K562 (cell line): Measurements from ENCODE around the gene DNAJC18. TPM values are rescaled to one million over a fixed set of nuclear protein-coding genes. Genes with fewer than 3 reads are reported as not detected.
A peak's percentile ranks its signal among the peaks of the same experiment; 100 is the strongest.

Source experiments
- CBFA2T2 ChIP-seq: fragments of 450-650 bp; conservative IDR thresholded peaks from 2 replicates; pipeline ENCODE4 v1.6.1; 2017; ENCODE audit warnings: mild to moderate bottlenecking
- CHD7 ChIP-seq: fragments of 200-600 bp; sonication (generic); IDR thresholded peaks from one replicate; pipeline ENCODE4 v1.6.1; 2012; ENCODE audit warnings: mild to moderate bottlenecking, low read depth, low read length, inconsistent platforms
- HNRNPH1 ChIP-seq: fragments of 200-400 bp; formaldehyde crosslinking; optimal IDR thresholded peaks from 2 replicates; pipeline ENCODE3; 2017; ENCODE audit warnings: low read depth, mild to moderate bottlenecking, low read length, moderate library complexity
- NFRKB ChIP-seq: fragments of 450-650 bp; IDR thresholded peaks from 2 replicates; pipeline ENCODE4 v1.6.1; 2016; ENCODE audit warnings: low read depth
- PCBP2 ChIP-seq: fragments of 200-400 bp; formaldehyde crosslinking; IDR thresholded peaks from 2 replicates; pipeline ENCODE4 v1.6.1; 2018; ENCODE audit warnings: low read length, low read depth, mild to moderate bottlenecking, moderate library complexity; ENCODE audit not compliant: poor library complexity, severe bottlenecking
- SIX5 ChIP-seq, 2 experiments: IDR thresholded peaks; 2 replicates each; pipeline ENCODE4 v1.6.1; 2011; ENCODE audit warnings: low read length in 2 of 2, borderline replicate concordance in 1 of 2, low read depth in 1 of 2, mild to moderate bottlenecking in 1 of 2, moderate library complexity in 1 of 2; ENCODE audit not compliant: insufficient read depth in 1 of 2
- SP2 ChIP-seq: IDR thresholded peaks from 2 replicates; pipeline ENCODE4 v1.6.1; 2011; ENCODE audit warnings: mild to moderate bottlenecking, low read depth, low read length, moderate library complexity; ENCODE audit not compliant: poor library complexity, severe bottlenecking; ENCODE audit errors: extremely low read depth
- SREBF1 ChIP-seq: fragments of 150-350 bp; IDR thresholded peaks from 2 replicates; pipeline ENCODE4 v1.6.1; 2014; ENCODE audit warnings: antibody characterized with exemption, low read depth, low read length, borderline replicate concordance
- UBTF ChIP-seq, 2 experiments: IDR thresholded peaks; 2 replicates each; pipeline ENCODE4 v1.6.1; 2012; ENCODE audit warnings: improper control_type of control experiment in 2 of 2, low read depth in 2 of 2, low read length in 2 of 2, borderline replicate concordance in 1 of 2
- ZFP30 ChIP-seq: fragments of 250-450 bp; sonication (Bioruptor Pico); IDR thresholded peaks from 2 replicates; pipeline ENCODE4 v1.8.0; 2022; ENCODE audit warnings: moderate library complexity, mild to moderate bottlenecking, inconsistent platforms, borderline replicate concordance
- ZNF174 ChIP-seq: fragments of 250-450 bp; sonication (Bioruptor Pico); IDR thresholded peaks from 2 replicates; pipeline ENCODE4 v1.4.0; 2020; ENCODE audit warnings: mild to moderate bottlenecking
- ZNF408 ChIP-seq: fragments of 250-450 bp; sonication (Bioruptor Pico); IDR thresholded peaks from 2 replicates; pipeline ENCODE4 v1.4.0; 2020; ENCODE audit warnings: low read depth, mild to moderate bottlenecking, moderate library complexity
- polyA plus RNA-seq, 8 experiments: library from polyadenylated mRNA; depleted of rRNA in 4 of 8; stranded (reverse) in 5 of 8; unstranded in 3 of 8; fragments of >200 nt; fragmentation: Nextera tagmentation in 2 of 8; fragmentation: Illumina TruSeq in 1 of 8; extraction: Ambion mirVana in 2 of 8; extraction: Trizol in 1 of 8; gene quantifications; 2 replicates each; pipeline versions ENCODE4 v1.2.1 to v1.2.3, GENCODE V29; 2011 to 2014; ENCODE audit warnings: inconsistent platforms in 1 of 8, missing spikeins in 1 of 8
- total RNA-seq, 7 experiments: library from RNA; depleted of rRNA in 6 of 7; stranded (reverse); fragments of >200 nt in 6 of 7; fragmentation: Illumina TruSeq in 2 of 7; extraction: Trizol in 2 of 7; gene quantifications; 2 replicates each; pipeline versions ENCODE4 v1.2.1 to v1.2.3, GENCODE V29; 2011 to 2021; ENCODE audit warnings: low replicate concordance in 1 of 7

Gene DNAJC18
- total and polyA plus RNA-seq, 9 of the 15 experiments (the other 6 are each of a cell fraction or from before 2014, with no cell fraction given), result 1.5 to 13.3 (median 7.5) TPM

GRCh38 chr5:139474890-139475791 lies 35.8 kb upstream of the DNAJC18 start (continued):
- no peak for TF ChIP-seq CHD7
- TF ChIP-seq SP2, result no peak
- no peak for TF ChIP-seq SREBF1
- TF ChIP-seq ZNF174 (CRISPR knock-in tag), result no peak
- TF ChIP-seq SIX5 (IDR thresholded peaks at IDR 0.05; ENCODE audit: borderline replicate concordance in 1 of 2, insufficient read depth in 1 of 2, low read depth in 1 of 2, low read length in 2 of 2), result no peak
- TF ChIP-seq ZNF408, result no peak
- no peak for TF ChIP-seq PCBP2
- 0 out of 4 replicates have a peak, but pooled peaks of 1 of the 2 experiments have one; percentile 33 for TF ChIP-seq UBTF (IDR thresholded peaks at IDR 0.05; ENCODE audit: borderline replicate concordance in 1 of 2, low read depth in 2 of 2, low read length in 2 of 2)
- no peak for TF ChIP-seq ZFP30 (CRISPR knock-in tag)
- no peak for TF ChIP-seq HNRNPH1
- peak; percentile 42; the same call in 1 of the 2 replicates for TF ChIP-seq CBFA2T2
- TF ChIP-seq NFRKB, result 0 out of 2 replicates have a peak, but pooled peaks have one; percentile 45
